T-cell (primary cell): Measurements from ENCODE around the gene ZBED5. TPM values are rescaled to one million over a fixed set of nuclear protein-coding genes. Genes with fewer than 3 reads are reported as not detected.
A peak's percentile ranks its signal among the peaks of the same experiment; 100 is the strongest.

Experiments used
- ATAC-seq, 4 experiments: fragments of 200-7000 bp in 3 of 4; fragments of 150-1000 bp in 1 of 4; cut with Tn5 transposase; replicated peaks in 1 of 4; 1 replicate in 3 of 4; 2 replicates in 1 of 4; pipeline ENCODE4 v1.10.0; 2021; ENCODE audit warnings: moderate library complexity in 3 of 4, mild to moderate bottlenecking in 2 of 4, moderate number of reproducible peaks in 1 of 4
- CTCF ChIA-PET, 2 donors: fragments of 300-600 bp; sonication (Branson Sonifier 250); formaldehyde crosslinking; loops; one replicate each; lab custom pipeline; 2022; ENCODE audit warnings: antibody characterized with exemption in 2 of 2; lab: Charles Lee
- POLR2A ChIA-PET, 2 donors: fragments of 300-600 bp; sonication (Branson Sonifier 250); formaldehyde crosslinking; loops; one replicate each; lab custom pipeline; 2022; ENCODE audit warnings: antibody characterized with exemption in 2 of 2; lab: Charles Lee
- DNase-seq, 35 experiments: peaks; one replicate each; pipeline versions ENCODE4 v3.0.0 to v3.0.0-alpha.2; 2013 to 2023
- H3K27ac ChIP-seq: one replicate; pipeline ENCODE4 v1.5.1; 2013; ENCODE audit warnings: low read length
- H3K27me3 ChIP-seq, 2 experiments: replicated peaks in 1 of 2; 1 replicate in 1 of 2; 2 replicates in 1 of 2; pipeline versions ENCODE4 v1.6.1 to v1.7.0; 2013; ENCODE audit warnings: low read length in 1 of 2, mixed read lengths in 1 of 2; ENCODE audit not compliant: control insufficient read depth in 2 of 2, insufficient read depth in 2 of 2; ENCODE audit errors: extremely low read depth in 1 of 2
- H3K36me3 ChIP-seq, 2 donors: 1 replicate in 1 of 2; 2 replicates in 1 of 2; pipeline versions ENCODE4 v1.6.1 to v1.7.0; 2013; ENCODE audit warnings: low read length in 1 of 2; ENCODE audit not compliant: control insufficient read depth in 2 of 2, insufficient read depth in 1 of 2; ENCODE audit errors: extremely low read depth in 1 of 2
- H3K4me1 ChIP-seq, 2 experiments: 1 replicate in 1 of 2; 2 replicates in 1 of 2; pipeline versions ENCODE4 v1.6.1 to v1.7.0; 2013; ENCODE audit warnings: low read length in 2 of 2, mixed read lengths in 1 of 2; ENCODE audit not compliant: insufficient read depth in 2 of 2, control insufficient read depth in 1 of 2; ENCODE audit errors: extremely low read depth in 1 of 2
- H3K4me3 ChIP-seq, 2 donors: 1 replicate in 1 of 2; 2 replicates in 1 of 2; pipeline versions ENCODE4 v1.5.1 to v1.7.0; 2013; ENCODE audit warnings: mild to moderate bottlenecking in 2 of 2, low read length in 1 of 2, moderate library complexity in 1 of 2; ENCODE audit not compliant: control insufficient read depth in 1 of 2; ENCODE audit errors: extremely low read depth in 1 of 2
- H3K9me3 ChIP-seq: 2 replicates; pipeline ENCODE4 v1.7.0; 2013
- H3K27ac Mint-ChIP-seq, 2 donors: one replicate each; pipeline ENCODE4 v1.8.0; 2020 to 2021; ENCODE audit warnings: mild to moderate bottlenecking in 2 of 2, mixed read lengths in 2 of 2
- H3K27me3 Mint-ChIP-seq, 2 donors: one replicate each; pipeline ENCODE4 v1.8.0; 2021 to 2022; ENCODE audit warnings: mixed read lengths in 2 of 2
- H3K36me3 Mint-ChIP-seq: one replicate; pipeline ENCODE4 v1.8.0; 2021; ENCODE audit warnings: mixed read lengths
- H3K4me1 Mint-ChIP-seq, 3 donors: one replicate each; pipeline ENCODE4 v1.8.0; 2020 to 2022; ENCODE audit warnings: mixed read lengths in 3 of 3, mild to moderate bottlenecking in 1 of 3
- H3K4me3 Mint-ChIP-seq, 3 donors: one replicate each; pipeline ENCODE4 v1.8.0; 2020 to 2022; ENCODE audit warnings: mild to moderate bottlenecking in 3 of 3, mixed read lengths in 3 of 3, moderate library complexity in 3 of 3
- H3K9me3 Mint-ChIP-seq, 3 donors: one replicate each; pipeline ENCODE4 v1.8.0; 2020 to 2022; ENCODE audit warnings: mixed read lengths in 3 of 3
- WGBS: methylation state at CpG from one replicate; pipeline ENCODE4 v1.1.5; 2013; ENCODE audit warnings: missing lambda C conversion rate; ENCODE audit not compliant: insufficient coverage; 5-methylcytosine and 5-hydroxymethylcytosine counted together
- total RNA-seq, 35 experiments: library from RNA in 6 of 35; stranded (reverse) in 6 of 35; fragments of 120-200 nt in 1 of 35; gene quantifications; one replicate each; pipeline versions ENCODE4 v1.2.1 to v1.2.4 and lab custom pipeline; 2013 to 2026

Gene ZBED5
- total RNA-seq, 5 donors from 2014 or later (not counting 1 experiment from before 2014, with no cell fraction given), result 70.1 to 112 (median 106) TPM

DNA sequence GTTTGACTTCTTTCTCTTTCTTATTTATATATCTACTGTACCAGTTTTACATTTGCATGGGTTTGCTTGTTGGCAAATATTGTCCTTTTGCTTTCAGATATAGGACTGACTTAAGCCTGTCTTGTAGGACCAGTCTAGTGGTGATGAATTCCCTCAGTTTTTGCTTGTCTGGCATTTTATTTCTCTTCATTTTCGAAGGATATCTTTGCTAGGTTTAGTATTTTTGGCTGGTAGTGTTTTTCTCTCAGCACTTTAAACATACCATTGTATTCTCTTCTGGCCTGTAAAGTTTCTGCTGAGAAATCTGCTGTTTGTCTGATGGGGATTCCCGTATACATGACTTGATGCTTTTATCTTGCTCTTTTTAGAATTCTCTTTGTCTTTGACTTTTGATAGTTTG, 14.2 kb upstream of the ZBED5 start:
- Mint-ChIP-seq H3K4me1 (peaks cover 5 to 24% (median 18%) of the 10 kb centered on the region in 3 donors), H3K9me3 (peaks cover 5 to 11% (median 10%) of the 10 kb centered on the region in 3 donors), H3K36me3 (peaks cover 49% of the 10 kb centered on the region), H3K4me3 (no peak overlapping the region), H3K27me3 (no peaks in the 10 kb centered on the region), H3K27ac (no peak overlapping the region)
- Histone ChIP-seq H3K36me3 (no peaks in the 10 kb centered on the region), H3K27ac (no peak overlapping the region), H3K4me1 (no peaks in the 10 kb centered on the region), H3K4me3 (no peak overlapping the region), H3K27me3 (no peaks in the 10 kb centered on the region), H3K9me3 (peaks cover 6% of the 10 kb centered on the region)
- DNase-seq (no peak), ATAC-seq (no peak)
- CTCF ChIA-PET, result interaction anchor here in 1 of 2 donors (0.6 kb wide), 1 partner anchor 916 kb away, joined by 3 read pairs; no protein-coding TSS in a partner anchor
- WGBS, result 100% methylated on average over 1 of the region's 2 CpGs
- POLR2A ChIA-PET, result no interaction called here

DNA sequence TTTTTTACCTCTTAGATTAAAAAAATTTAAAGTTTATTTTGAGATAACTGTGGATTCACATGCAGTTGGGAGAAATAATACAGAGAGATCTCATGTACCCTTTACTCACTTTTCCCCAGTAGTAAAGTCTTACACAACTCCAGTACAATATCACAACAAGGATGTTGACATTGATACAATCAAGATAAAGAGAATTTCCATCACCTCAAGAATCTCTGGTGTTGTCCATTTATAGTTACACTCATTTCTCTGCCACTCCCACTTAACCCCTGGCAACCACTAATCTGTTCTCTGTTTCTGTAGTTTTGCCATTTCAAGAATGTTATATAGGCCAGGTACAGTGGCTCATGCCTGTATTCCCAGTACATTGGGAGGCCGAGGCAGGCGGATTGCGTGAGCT, 10.5 kb upstream of the ZBED5 start:
- no peak overlapping the region for H3K27ac ChIP-seq
- WGBS, result no CpG with 5 or more reads among the region's 3 CpGs
- peaks cover 6% of the 10 kb centered on the region for H3K9me3 ChIP-seq
- ChIA-PET POLR2A (no interaction called here), CTCF (no interaction called here)
- Mint-ChIP-seq H3K27me3 (no peaks in the 10 kb centered on the region), H3K9me3 (peaks cover 5 to 8% (median 7%) of the 10 kb centered on the region in 3 donors), H3K4me3 (no peak overlapping the region), H3K36me3 (peaks cover 25% of the 10 kb centered on the region), H3K4me1 (peaks cover 10 to 24% (median 13%) of the 10 kb centered on the region in 3 donors), H3K27ac (no peak overlapping the region)
- H3K4me1 ChIP-seq, result no peaks in the 10 kb centered on the region
- DNase-seq, result no peak
- H3K4me3 ChIP-seq, result no peak overlapping the region
- ATAC-seq, result no peak
- no peaks in the 10 kb centered on the region for H3K36me3 ChIP-seq
- H3K27me3 ChIP-seq, result no peaks in the 10 kb centered on the region

DNA sequence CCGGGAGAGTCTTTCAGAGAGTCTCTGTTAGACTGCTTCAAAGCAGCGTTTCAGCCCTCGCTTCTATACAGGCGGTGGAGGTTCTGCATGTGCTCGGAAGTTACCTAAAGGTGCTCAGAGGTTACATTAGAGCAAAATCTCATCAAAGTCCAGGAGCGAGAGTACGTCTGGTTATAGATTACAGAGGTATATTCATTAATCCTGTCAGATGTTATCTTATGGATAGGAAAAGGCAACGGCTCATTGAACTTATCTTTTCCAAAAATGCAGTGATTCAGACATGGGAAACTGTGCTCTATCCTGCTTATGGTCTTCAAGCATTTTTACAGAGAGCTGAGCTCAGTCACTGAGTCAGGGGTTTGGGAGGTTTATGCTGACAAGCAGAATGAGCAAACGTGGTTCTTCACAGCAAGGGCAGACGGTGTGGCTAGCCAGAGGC, 9.1 kb upstream of the ZBED5 start:
- peaks cover 19 to 37% (median 26%) of the 10 kb centered on the region in 3 donors for H3K4me1 Mint-ChIP-seq

GRCh38 chr11:10865837-10866270, 8.0 kb upstream of the ZBED5 start:
- H3K4me3 ChIP-seq, result no peak overlapping the region
- POLR2A ChIA-PET, result no interaction called here

More for the DNA sequence above, 9.1 kb upstream of the ZBED5 start:
- ChIA-PET POLR2A (no interaction called here), CTCF (interaction anchor here (0.6 to 0.8 kb wide), 3 partner anchors 12 to 56 kb away, joined by 3 read pairs; no protein-coding TSS in a partner anchor)
- Mint-ChIP-seq H3K9me3 (peaks cover 0 to under 1% (median under 1%) of the 10 kb centered on the region in 3 donors), H3K36me3 (peaks cover 14% of the 10 kb centered on the region), H3K27ac (no peak overlapping the region), H3K4me3 (no peak overlapping the region), H3K27me3 (no peaks in the 10 kb centered on the region)
- ATAC-seq (no peak), DNase-seq (no peak)
- no peaks in the 10 kb centered on the region for H3K27me3 ChIP-seq
- WGBS, result 94% methylated on average over 3 of the region's 10 CpGs
- H3K9me3 ChIP-seq, result peaks cover 2% of the 10 kb centered on the region
- H3K4me1 ChIP-seq, result peaks cover 0 to 2% of the 10 kb centered on the region in 2 experiments
- no peak overlapping the region for H3K4me3 ChIP-seq
- H3K27ac ChIP-seq, result no peak overlapping the region
- H3K36me3 ChIP-seq, result no peaks in the 10 kb centered on the region

DNA sequence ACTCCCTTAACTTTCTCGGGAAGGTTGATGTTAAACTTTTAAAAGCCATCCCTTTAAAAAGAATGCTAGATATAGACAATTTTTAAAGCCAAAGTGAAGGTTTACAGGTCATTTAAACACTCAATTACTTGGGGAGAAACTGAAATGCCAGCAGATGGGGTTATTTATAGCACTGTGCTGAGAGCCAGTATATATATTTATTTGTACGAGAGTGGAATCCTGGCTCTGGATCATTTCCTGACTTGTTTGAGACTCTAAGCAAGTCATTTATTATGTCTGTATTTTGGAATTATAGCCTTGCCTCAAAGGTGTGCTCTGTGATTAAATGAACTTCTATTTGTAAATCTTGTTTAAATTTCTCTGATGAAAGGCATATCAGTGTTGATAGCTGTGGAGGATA, 6.8 kb upstream of the ZBED5 start:
- H3K27ac Mint-ChIP-seq, result no peak overlapping the region
- Histone ChIP-seq H3K9me3 (no peaks in the 10 kb centered on the region), H3K27me3 (no peaks in the 10 kb centered on the region), H3K27ac (no peak overlapping the region), H3K4me1 (peaks cover 0 to 2% of the 10 kb centered on the region in 2 experiments), H3K36me3 (no peaks in the 10 kb centered on the region), H3K4me3 (no peak overlapping the region)
- POLR2A ChIA-PET, result no interaction called here
- H3K27me3 Mint-ChIP-seq, result no peaks in the 10 kb centered on the region
- DNase-seq, result no peak
- H3K9me3 Mint-ChIP-seq, result no peaks in the 10 kb centered on the region
- H3K4me1 Mint-ChIP-seq, result peaks cover 27 to 41% (median 32%) of the 10 kb centered on the region in 3 donors
- H3K36me3 Mint-ChIP-seq, result peaks cover 7% of the 10 kb centered on the region
- 80% methylated on average over 1 of the region's 2 CpGs for WGBS
- CTCF ChIA-PET, result no interaction called here
- no peak overlapping the region for H3K4me3 Mint-ChIP-seq
- no peak for ATAC-seq

More at GRCh38 chr11:10865837-10866270, 8.0 kb upstream of the ZBED5 start:
- ATAC-seq (no peak), DNase-seq (no peak)
- Histone ChIP-seq H3K36me3 (no peaks in the 10 kb centered on the region), H3K9me3 (no peaks in the 10 kb centered on the region), H3K27me3 (no peaks in the 10 kb centered on the region), H3K27ac (no peak overlapping the region), H3K4me1 (peaks cover 0 to 2% of the 10 kb centered on the region in 2 experiments)
- Mint-ChIP-seq H3K27me3 (no peaks in the 10 kb centered on the region), H3K36me3 (peaks cover 7% of the 10 kb centered on the region), H3K4me1 (peaks cover 17 to 34% (median 23%) of the 10 kb centered on the region in 3 donors), H3K4me3 (no peak overlapping the region), H3K27ac (peak overlapping the region in 1 of 2 donors; percentile 49), H3K9me3 (no peaks in the 10 kb centered on the region)
- CTCF ChIA-PET, result no interaction called here

DNA sequence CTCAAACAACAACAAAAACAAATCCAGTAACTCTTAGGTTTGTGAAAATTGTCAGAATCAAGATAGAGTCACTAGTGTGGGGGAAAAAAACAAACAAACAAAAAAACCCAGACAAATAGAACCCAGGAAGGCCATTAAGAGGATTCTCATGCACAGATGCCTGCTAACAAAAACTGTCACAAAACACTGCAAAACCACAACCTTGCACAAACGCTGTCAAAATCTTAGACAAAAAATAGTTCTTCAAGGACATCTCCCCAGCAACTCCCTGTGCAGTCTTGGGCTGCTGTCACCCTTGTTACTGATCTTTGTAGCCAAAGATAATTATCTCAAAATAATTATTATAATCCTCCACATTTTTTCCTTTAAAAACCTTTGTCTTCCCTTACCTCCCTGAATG, 4.6 kb upstream of the ZBED5 start:
- H3K4me1 Mint-ChIP-seq, result peaks cover 29 to 47% (median 34%) of the 10 kb centered on the region in 3 donors

More for the DNA sequence above, 4.6 kb upstream of the ZBED5 start:
- H3K36me3 ChIP-seq, result no peaks in the 10 kb centered on the region
- H3K4me1 ChIP-seq, result peaks cover 8% of the 10 kb centered on the region in 2 experiments
- H3K27ac ChIP-seq, result no peak overlapping the region
- Mint-ChIP-seq H3K9me3 (no peaks in the 10 kb centered on the region), H3K27ac (peak overlapping the region; percentile 77 to 79), H3K27me3 (no peaks in the 10 kb centered on the region), H3K36me3 (no peaks in the 10 kb centered on the region), H3K4me3 (no peak overlapping the region)
- DNase-seq, result no peak
- H3K4me3 ChIP-seq, result no peak overlapping the region
- WGBS, result 33% methylated on average over 1 of the region's 1 CpG
- ChIA-PET POLR2A (interaction anchor here in 1 of 2 donors (0.6 to 1.4 kb wide), 2 partner anchors 53 to 992 kb away, joined by 6 to 8 read pairs; no protein-coding TSS in a partner anchor), CTCF (interaction anchor here in 1 of 2 donors (0.7 kb wide), 1 partner anchor 92 kb away, joined by 3 read pairs; no protein-coding TSS in a partner anchor)
- no peaks in the 10 kb centered on the region for H3K9me3 ChIP-seq
- no peak for ATAC-seq
- H3K27me3 ChIP-seq, result no peaks in the 10 kb centered on the region
